ENCODE results near the gene ADAM20. TPM values are rescaled to one million over a fixed set of nuclear protein-coding genes. Genes with fewer than 3 reads are reported as not detected.

The ADAM20 gene
- under 1 TPM; 0.14 to 0.23 TPM for total RNA-seq

DNA sequence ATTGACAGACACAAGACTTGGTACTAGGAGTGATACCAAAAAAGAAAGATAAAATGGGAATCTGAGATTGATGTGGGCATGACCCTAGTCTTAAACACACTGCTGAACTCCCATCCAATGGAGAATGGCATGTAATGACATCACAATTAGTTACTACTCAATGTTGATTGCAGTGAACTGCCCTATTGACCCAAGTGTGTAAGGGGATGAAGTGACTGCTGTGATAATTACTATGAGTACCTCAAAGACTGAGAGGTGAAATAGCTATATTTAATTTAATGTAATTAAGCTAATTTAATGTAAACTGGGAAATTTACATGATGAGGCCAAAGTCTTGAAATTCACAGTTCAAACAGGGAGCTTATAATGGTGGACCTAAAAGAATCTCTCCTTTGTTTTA lies at the start of gene ADAM20:
ADAM20 (minus strand) TSS at position 101 of the 400 bp plus-strand sequence. CDS start 10,247 bp downstream, outside the sequence.
- POLR2A ChIA-PET: interaction anchor here (1.0 kb wide), 1 partner anchor 13 kb away, joined by 3 read pairs; no protein-coding TSS in a partner anchor
- Mint-ChIP-seq H3K9me3 (ENCODE audit: low read depth) (peaks cover 3% of the 10 kb centered on the region), H3K36me3 (ENCODE audit: low read depth) (peaks cover 22% of the 10 kb centered on the region), H3K27me3 (no peaks in the 10 kb centered on the region), H3K27ac (no peak within 1 kb of the TSS), H3K4me3 (no peak within 1 kb of the TSS), H3K4me1 (peaks cover 2% of the 10 kb centered on the region)
- intact Hi-C loops (cut with DNase I, micrococcal nuclease): no loop called here
- ATAC-seq: no peak
- CTCF ChIA-PET: no interaction called here
- DNase-seq: no peak

DNA sequence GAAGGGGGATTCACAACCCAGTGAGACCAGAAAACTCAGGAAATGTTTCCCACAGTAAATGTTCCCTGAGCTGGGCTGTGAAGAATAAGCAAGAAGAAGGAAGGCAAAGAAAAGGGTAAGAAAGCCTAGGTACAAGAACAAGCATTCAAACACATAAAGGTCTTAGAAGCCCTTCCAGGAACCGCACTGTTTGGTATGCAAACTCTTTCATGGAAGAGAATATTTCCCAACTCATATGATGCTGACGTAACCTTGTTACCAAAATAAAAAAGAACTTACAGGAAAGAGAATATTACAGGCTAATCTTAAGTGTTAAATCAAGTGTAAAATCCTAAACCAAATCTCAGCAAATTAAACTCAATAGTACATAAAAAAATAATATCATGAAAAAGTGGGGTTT lies 42.1 kb upstream of the ADAM20 start:
- no peak for ATAC-seq
- no peak overlapping the region for H3K27ac Mint-ChIP-seq

DNA sequence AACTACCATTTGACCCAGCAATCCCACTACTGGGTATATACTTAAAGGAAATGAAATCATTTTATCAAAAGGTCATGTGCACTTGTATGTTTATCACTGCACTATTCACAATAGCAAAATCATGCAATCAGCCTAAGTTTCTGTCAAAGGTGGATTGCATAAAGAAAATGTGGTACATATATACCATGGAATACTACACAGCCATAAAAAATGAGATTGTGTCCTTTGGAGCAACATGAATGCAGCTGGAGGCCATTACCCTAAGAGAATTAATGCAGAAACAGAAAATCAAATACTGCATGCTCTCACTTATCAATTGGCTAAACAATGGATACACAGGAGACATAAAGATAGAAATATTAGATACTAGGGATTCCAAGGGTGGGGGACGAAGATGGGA lies 38.2 kb upstream of the ADAM20 start:
- Mint-ChIP-seq H3K27ac (no peak overlapping the region), H3K36me3 (ENCODE audit: low read depth) (peaks cover 43% of the 10 kb centered on the region), H3K27me3 (no peaks in the 10 kb centered on the region), H3K4me3 (no peak overlapping the region), H3K9me3 (ENCODE audit: low read depth) (peaks cover 3% of the 10 kb centered on the region), H3K4me1 (peaks cover 17% of the 10 kb centered on the region)
- POLR2A ChIA-PET: no interaction called here
- no peak for ATAC-seq
- DNase-seq: no peak
- CTCF ChIA-PET: no interaction called here
- intact Hi-C loops (cut with DNase I, micrococcal nuclease): no loop called here

More for the DNA sequence above, 42.1 kb upstream of the ADAM20 start:
- no peaks in the 10 kb centered on the region for H3K27me3 Mint-ChIP-seq
- H3K4me3 Mint-ChIP-seq: no peak overlapping the region
- ChIA-PET CTCF (interaction anchor here (0.6 kb wide), 1 partner anchor 136 kb away, joined by 3 read pairs; no protein-coding TSS in a partner anchor), POLR2A (no interaction called here)
- H3K4me1 Mint-ChIP-seq: no peaks in the 10 kb centered on the region
- intact Hi-C loops (cut with DNase I, micrococcal nuclease): no loop called here
- H3K9me3 Mint-ChIP-seq (ENCODE audit: low read depth): no peaks in the 10 kb centered on the region
- peaks cover 48% of the 10 kb centered on the region for H3K36me3 Mint-ChIP-seq (ENCODE audit: low read depth)
- no peak for DNase-seq

DNA sequence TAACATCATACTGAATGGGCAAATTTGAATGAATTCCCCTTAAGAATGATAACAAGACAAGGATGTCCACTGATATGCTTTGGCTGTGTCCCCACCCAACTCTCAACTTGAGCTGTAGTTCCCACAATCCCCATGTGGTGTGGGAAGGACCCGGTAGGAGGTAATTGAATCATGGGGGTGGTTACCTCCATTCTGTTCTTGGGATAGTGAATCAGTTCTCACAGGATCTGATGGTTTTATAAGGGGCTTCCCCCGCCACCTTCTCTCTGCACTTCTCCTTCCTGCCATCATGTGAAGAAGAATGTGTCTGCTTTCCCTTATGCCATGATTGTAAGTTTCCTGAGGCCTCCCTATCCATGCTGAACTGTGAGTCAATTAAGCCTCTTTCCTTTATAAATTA lies 36.3 kb upstream of the ADAM20 start:
- H3K9me3 Mint-ChIP-seq (ENCODE audit: low read depth): peaks cover 5% of the 10 kb centered on the region
- peaks cover 54% of the 10 kb centered on the region for H3K36me3 Mint-ChIP-seq (ENCODE audit: low read depth)
- H3K27me3 Mint-ChIP-seq: no peaks in the 10 kb centered on the region
- H3K4me3 Mint-ChIP-seq: no peak overlapping the region
- peaks cover 17% of the 10 kb centered on the region for H3K4me1 Mint-ChIP-seq
- ChIA-PET POLR2A (no interaction called here), CTCF (no interaction called here)
- H3K27ac Mint-ChIP-seq: no peak overlapping the region
- ATAC-seq (peak; percentile 33), DNase-seq (no peak)
- intact Hi-C loops (cut with DNase I, micrococcal nuclease): no loop called here

DNA sequence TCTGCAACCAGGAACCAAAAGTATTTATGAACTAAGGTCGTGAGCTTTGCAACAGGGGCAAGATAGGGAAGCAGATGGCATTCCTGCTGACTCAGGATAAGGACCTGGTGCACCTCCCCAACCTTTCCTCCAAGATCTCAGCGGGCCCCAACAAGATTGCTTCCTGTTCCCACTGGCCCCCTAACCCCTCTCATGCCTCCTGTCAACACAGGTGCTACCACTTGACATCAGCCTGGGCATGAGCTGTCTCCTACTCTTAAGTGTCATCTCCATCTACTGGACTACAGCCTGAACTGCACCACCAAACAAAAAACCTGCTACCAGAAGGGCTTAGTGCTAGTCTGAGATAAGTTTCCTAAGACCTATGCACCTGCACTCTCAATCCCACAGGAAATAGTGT lies 33.0 kb upstream of the ADAM20 start:
- Mint-ChIP-seq H3K27me3 (no peaks in the 10 kb centered on the region), H3K4me1 (peaks cover 17% of the 10 kb centered on the region), H3K36me3 (ENCODE audit: low read depth) (peaks cover 70% of the 10 kb centered on the region), H3K27ac (no peak overlapping the region), H3K9me3 (ENCODE audit: low read depth) (peaks cover 15% of the 10 kb centered on the region), H3K4me3 (no peak overlapping the region)
- ChIA-PET POLR2A (no interaction called here), CTCF (interaction anchor here (0.5 to 1.8 kb wide), 6 partner anchors 10 to 480 kb away, joined by 3 to 6 read pairs (median 3); partner anchors contain the start of gene MED6)
- intact Hi-C loops (cut with DNase I, micrococcal nuclease): loop anchor here in 1 of 2 experiments (1.0 kb wide), 1 partner anchor 480 kb away; no protein-coding TSS in a partner anchor
- ATAC-seq (peak; percentile 63), DNase-seq (peak; percentile 41)

DNA sequence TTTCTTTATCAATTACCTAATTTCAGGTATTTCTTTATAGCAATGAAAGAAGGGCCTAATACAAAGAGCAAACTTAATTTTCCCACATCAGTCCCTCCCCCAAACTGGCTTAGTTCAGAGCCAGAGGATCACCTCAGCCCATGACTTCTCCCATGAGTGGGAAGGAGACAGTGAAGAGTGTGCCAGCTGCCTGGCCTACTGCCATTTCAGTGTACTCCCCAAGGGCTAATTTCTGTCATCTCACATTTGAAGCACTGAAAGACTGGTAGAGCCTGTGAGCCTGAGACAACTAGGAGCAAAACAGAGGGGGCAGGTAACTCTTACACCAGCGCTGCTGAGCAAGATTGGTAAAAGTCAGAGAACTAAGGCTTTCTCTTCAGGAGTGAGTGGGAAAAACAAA lies 29.1 kb upstream of the ADAM20 start:
- Mint-ChIP-seq H3K36me3 (ENCODE audit: low read depth) (peaks cover 65% of the 10 kb centered on the region), H3K4me1 (no peaks in the 10 kb centered on the region), H3K4me3 (no peak overlapping the region), H3K27ac (no peak overlapping the region), H3K9me3 (ENCODE audit: low read depth) (peaks cover 16% of the 10 kb centered on the region), H3K27me3 (no peaks in the 10 kb centered on the region)
- no peak for DNase-seq
- ChIA-PET CTCF (interaction anchor here (1.1 kb wide), 1 partner anchor 33 kb away, joined by 3 read pairs; no protein-coding TSS in a partner anchor), POLR2A (no interaction called here)
- intact Hi-C loops (cut with DNase I, micrococcal nuclease): no loop called here
- no peak for ATAC-seq

DNA sequence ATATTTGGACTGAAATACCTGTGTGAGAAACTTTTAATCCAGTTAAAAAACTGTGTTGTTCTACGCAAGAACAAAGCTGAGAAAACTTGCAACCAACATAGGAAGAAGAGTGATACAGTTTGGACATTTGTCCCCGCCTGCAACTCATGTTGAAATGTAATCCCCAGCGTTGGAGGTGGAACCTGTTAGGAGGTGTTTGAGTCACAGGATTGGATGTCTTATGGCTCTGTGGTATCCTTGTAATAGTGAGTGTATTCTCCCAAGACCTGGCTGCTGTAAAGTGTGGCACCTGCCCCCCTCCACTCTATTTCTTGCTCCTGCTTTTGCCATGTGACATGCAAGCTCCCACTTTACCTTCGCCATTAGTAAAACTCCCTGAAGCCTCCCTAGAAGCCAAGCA lies 28.6 kb upstream of the ADAM20 start:
- peaks cover 16% of the 10 kb centered on the region for H3K9me3 Mint-ChIP-seq (ENCODE audit: low read depth)
- no peaks in the 10 kb centered on the region for H3K27me3 Mint-ChIP-seq
- intact Hi-C loops (cut with DNase I, micrococcal nuclease): no loop called here
- POLR2A ChIA-PET: no interaction called here
- no peak overlapping the region for H3K4me3 Mint-ChIP-seq
- H3K36me3 Mint-ChIP-seq (ENCODE audit: low read depth): peaks cover 64% of the 10 kb centered on the region
- H3K27ac Mint-ChIP-seq: no peak overlapping the region
- no peaks in the 10 kb centered on the region for H3K4me1 Mint-ChIP-seq
- ATAC-seq: no peak
- DNase-seq: no peak
- CTCF ChIA-PET: interaction anchor here (1.1 kb wide), 1 partner anchor 33 kb away, joined by 3 read pairs; no protein-coding TSS in a partner anchor

DNA sequence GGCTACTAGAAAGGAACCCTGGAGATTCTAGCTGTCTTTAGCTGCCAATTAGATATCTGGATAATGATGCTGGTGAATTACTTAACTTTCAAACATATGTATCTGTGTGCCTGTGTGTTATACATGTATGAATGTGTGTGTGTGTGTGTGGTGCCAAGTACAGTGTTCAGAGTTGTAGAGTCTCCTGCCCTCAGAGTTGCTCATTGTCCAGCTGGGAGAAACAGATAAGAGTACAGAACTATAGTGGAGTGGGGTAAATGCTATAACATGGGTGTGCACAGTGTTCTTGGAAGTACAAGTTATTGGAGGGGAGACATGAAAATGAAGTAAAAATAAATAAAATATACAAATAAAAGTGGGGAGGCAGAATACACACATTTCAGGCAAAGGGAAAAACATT lies 23.6 kb upstream of the ADAM20 start:
- intact Hi-C loops (cut with DNase I, micrococcal nuclease): no loop called here
- peaks cover 5% of the 10 kb centered on the region for H3K4me1 Mint-ChIP-seq
- H3K9me3 Mint-ChIP-seq (ENCODE audit: low read depth): peaks cover 8% of the 10 kb centered on the region
- ATAC-seq (no peak), DNase-seq (no peak)
- ChIA-PET CTCF (interaction anchor here (0.5 kb wide), 1 partner anchor 158 kb away, joined by 4 read pairs; no protein-coding TSS in a partner anchor), POLR2A (no interaction called here)
- H3K36me3 Mint-ChIP-seq (ENCODE audit: low read depth): peaks cover 31% of the 10 kb centered on the region
- no peaks in the 10 kb centered on the region for H3K27me3 Mint-ChIP-seq
- no peak overlapping the region for H3K4me3 Mint-ChIP-seq
- no peak overlapping the region for H3K27ac Mint-ChIP-seq

DNA sequence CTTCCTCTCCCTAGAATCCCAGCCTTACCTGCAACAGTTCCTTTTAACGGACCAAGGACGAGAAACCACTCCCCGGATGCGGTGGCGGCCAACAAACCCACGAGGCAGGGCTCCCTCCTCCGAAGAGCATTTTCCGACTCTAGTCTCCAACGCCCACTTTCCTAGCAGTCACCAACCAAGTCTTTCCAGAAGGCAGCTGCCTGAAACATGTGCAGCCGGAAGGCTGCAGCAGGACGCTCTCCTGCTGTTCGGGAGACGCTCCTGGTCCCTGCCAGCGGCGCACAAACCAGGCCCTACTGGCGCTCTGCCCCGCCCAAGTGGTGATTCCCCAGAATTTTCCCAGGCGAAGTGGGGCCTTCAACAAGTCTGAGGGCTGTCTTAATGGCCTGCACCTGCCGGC lies 21.1 kb upstream of the ADAM20 start:
- ATAC-seq: no peak
- no peaks in the 10 kb centered on the region for H3K9me3 Mint-ChIP-seq (ENCODE audit: low read depth)
- ChIA-PET CTCF (no interaction called here), POLR2A (no interaction called here)
- H3K4me3 Mint-ChIP-seq: no peak overlapping the region
- no peaks in the 10 kb centered on the region for H3K27me3 Mint-ChIP-seq
- intact Hi-C loops (cut with DNase I, micrococcal nuclease): no loop called here
- no peak overlapping the region for H3K27ac Mint-ChIP-seq
- H3K4me1 Mint-ChIP-seq: peaks cover 5% of the 10 kb centered on the region
- H3K36me3 Mint-ChIP-seq (ENCODE audit: low read depth): peaks cover 6% of the 10 kb centered on the region
- DNase-seq: peak; percentile 19

DNA sequence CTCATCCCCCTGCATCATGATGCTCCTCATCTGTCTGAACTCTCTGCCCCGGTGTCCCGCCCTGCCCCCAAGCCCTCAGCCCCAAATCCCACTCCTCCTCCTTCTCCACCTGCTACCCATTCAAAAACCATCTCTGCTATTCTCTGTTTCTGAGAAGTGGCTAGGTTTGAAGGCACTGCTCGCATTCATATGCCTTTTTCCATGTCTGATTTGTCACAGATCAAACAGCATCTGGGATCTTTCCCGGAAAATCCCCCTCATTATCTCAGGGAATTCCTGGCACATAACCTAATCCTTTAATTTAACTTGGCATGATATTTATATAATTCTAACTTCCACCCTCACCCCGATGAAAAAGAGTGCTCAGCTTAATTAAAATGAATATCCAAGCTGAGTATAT lies 3.3 kb upstream of the ADAM20 start:
- no peak overlapping the region for H3K4me3 Mint-ChIP-seq
- no peak overlapping the region for H3K27ac Mint-ChIP-seq
- ChIA-PET POLR2A (interaction anchor here (0.6 kb wide), 1 partner anchor 1598 kb away, joined by 3 read pairs; no protein-coding TSS in a partner anchor), CTCF (no interaction called here)
- ATAC-seq (no peak), DNase-seq (no peak)
- H3K27me3 Mint-ChIP-seq: no peaks in the 10 kb centered on the region
- intact Hi-C loops (cut with DNase I, micrococcal nuclease): no loop called here
- H3K9me3 Mint-ChIP-seq (ENCODE audit: low read depth): peaks cover 3% of the 10 kb centered on the region
- H3K4me1 Mint-ChIP-seq: peaks cover 2% of the 10 kb centered on the region
- peaks cover 8% of the 10 kb centered on the region for H3K36me3 Mint-ChIP-seq (ENCODE audit: low read depth)

DNA sequence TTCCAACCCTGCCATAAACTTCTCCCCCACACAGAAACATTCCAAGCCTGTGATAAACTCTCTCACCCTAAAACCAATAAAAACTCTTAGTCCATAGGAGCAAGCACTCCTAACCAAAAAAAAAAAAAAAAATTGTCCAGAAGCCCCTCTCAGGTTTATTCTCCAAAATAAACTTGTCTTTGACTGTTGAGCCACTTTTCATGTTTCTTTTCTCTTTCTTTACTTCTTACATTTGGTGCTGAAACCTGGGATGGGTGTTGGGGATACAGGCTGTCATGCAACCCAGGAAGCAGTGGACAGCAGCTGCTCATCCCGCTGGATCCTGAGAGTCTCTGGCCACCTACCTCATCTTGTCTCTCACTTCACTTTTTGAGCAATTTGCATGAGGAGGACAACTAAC lies 2.0 kb upstream of the ADAM20 start:
- intact Hi-C loops (cut with DNase I, micrococcal nuclease): no loop called here

DNA sequence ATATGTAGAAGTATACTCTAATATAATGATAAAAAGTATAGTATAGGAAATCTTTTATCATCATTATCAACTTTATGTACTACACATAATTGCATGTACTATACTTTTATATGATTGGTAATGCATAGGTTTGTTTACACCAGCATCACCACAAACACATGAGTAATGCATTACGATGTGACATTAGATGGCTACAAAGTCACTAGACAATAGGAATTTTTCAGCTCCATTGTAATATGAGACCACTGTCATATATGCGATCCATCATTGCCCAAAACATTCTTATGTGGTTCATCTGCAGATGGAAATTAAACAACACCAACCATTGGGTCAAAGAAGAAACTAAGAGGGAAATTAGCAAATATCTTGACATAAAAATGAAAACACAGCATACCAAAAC lies 4.4 kb downstream of the ADAM20 start:
- intact Hi-C loops (cut with DNase I, micrococcal nuclease): no loop called here
- Mint-ChIP-seq H3K27ac (no peak overlapping the region), H3K9me3 (ENCODE audit: low read depth) (peaks cover 3% of the 10 kb centered on the region), H3K4me1 (no peaks in the 10 kb centered on the region), H3K27me3 (no peaks in the 10 kb centered on the region), H3K4me3 (no peak overlapping the region), H3K36me3 (ENCODE audit: low read depth) (peaks cover 22% of the 10 kb centered on the region)
- POLR2A ChIA-PET: no interaction called here
- DNase-seq: no peak
- no peak for ATAC-seq
- CTCF ChIA-PET: interaction anchor here (0.6 to 1.0 kb wide), 3 partner anchors 8 to 34 kb away, joined by 3 to 4 read pairs (median 3); no protein-coding TSS in a partner anchor

More for the DNA sequence above, 2.0 kb upstream of the ADAM20 start:
- peaks cover 3% of the 10 kb centered on the region for H3K9me3 Mint-ChIP-seq (ENCODE audit: low read depth)
- H3K4me1 Mint-ChIP-seq: peaks cover 2% of the 10 kb centered on the region
- POLR2A ChIA-PET: no interaction called here
- H3K36me3 Mint-ChIP-seq (ENCODE audit: low read depth): peaks cover 18% of the 10 kb centered on the region
- CTCF ChIA-PET: no interaction called here
- no peaks in the 10 kb centered on the region for H3K27me3 Mint-ChIP-seq
- no peak overlapping the region for H3K4me3 Mint-ChIP-seq
- DNase-seq: no peak
- H3K27ac Mint-ChIP-seq: no peak overlapping the region
- ATAC-seq: no peak

All from activated CD4-positive, alpha-beta T cell treated with anti-CD3 and anti-CD28 coated beads for 36 hours (primary cell).